PC-9 (cell line): ENCODE results near the gene PRAMEF13.

Source experiments
- CTCF ChIP-seq: fragments of 200-600 bp; sonication (generic); conservative IDR thresholded peaks from 2 replicates; pipeline ENCODE4 v1.6.1; 2017; ENCODE audit warnings: mixed run types, antibody characterized with exemption, mild to moderate bottlenecking, moderate library complexity
- EZH2 ChIP-seq: fragments of 200-600 bp; sonication (generic); IDR thresholded peaks from 2 replicates; pipeline ENCODE4 v1.8.0; 2017; ENCODE audit warnings: antibody characterized with exemption, low read depth

- TF ChIP-seq CTCF (peak; percentile 40; the same call in 1 of the 2 replicates), EZH2 (no peak)
Measured at GRCh38 chr1:13228343-13228781, 27.2 kb upstream of the PRAMEF13 start.
